HTERT RPE-1 (cell line): Measurements from ENCODE around the gene DOLPP1.
"Not testable (repeated sequence)": the region's sequence is repeated elsewhere in the genome, so short reads cannot be mapped to it uniquely, and the experiment has no call there.

Source experiments
- in situ Hi-C: fragments of 300-500 bp; cut with MboI; formaldehyde crosslinking; loops from 4 replicates; pipeline ENCODE4 v1.14.3; 2020; ENCODE audit warnings: low sequenced_read_pairs

DOLPP1 gene

GRCh38 chr9:129080601-129081387 lies at the start of gene DOLPP1:
TSS of gene DOLPP1 (plus strand) at chr9:129081111. CDS start at chr9:129081132, 21 bp downstream.
- in situ Hi-C loops: no loop called here

DNA sequence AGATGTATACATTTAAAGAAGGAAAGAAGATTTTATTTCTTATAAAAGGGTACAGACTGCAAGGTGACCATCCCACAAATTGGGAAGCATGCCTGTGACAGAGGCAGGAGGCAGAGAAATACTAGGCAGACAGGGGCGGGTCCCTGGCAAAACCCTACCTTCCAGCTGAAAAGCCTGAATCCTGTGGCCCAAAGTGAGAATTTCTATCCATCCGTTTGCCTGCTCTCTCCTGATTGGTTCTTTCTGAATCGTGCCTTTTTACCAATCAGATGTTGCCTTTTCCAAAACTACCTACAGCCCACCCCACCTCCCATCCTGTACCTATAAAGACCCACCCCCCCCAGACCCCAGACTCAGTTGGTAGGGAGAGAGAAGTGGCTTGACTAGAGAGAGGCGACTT lies 49.4 kb upstream of the DOLPP1 start:
- in situ Hi-C loops: no loop called here

DNA sequence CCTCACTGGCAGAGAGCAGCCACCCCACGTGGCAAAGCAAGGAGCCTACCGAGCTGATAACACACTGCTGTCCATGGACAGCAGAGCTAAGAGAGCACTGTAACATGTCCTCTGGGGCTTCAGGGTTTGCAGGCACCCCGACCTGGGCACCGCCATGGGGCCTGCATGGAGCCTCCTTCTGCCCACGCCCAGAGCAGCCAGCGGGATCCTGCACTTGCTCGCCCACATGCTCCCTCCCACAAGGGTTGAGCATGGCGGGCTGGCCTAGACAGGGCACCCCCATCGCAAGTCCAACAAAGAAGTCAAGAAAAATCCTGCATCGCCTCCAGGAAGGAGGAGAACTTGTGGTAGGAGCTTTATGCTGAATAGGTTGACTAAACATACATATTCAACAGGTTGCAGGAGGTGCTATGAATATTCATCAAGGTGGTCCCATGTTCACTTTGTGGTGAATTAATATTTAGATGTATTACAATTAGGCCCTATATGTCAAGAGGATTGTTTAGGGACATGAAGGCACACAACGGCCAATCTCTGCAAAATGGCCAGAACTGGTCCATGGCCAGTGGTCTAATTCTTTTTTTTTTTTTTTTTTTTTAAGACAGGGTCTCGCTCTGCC lies 48.3 kb upstream of the DOLPP1 start:
- in situ Hi-C loops: no loop called here

GRCh38 chr9:129033216-129033615 lies 47.7 kb upstream of the DOLPP1 start:
- in situ Hi-C loops: no loop called here

- in situ Hi-C loops: not testable (repeated sequence)
Observed at GRCh38 chr9:129035838-129036237, 45.1 kb upstream of the DOLPP1 start.

DNA sequence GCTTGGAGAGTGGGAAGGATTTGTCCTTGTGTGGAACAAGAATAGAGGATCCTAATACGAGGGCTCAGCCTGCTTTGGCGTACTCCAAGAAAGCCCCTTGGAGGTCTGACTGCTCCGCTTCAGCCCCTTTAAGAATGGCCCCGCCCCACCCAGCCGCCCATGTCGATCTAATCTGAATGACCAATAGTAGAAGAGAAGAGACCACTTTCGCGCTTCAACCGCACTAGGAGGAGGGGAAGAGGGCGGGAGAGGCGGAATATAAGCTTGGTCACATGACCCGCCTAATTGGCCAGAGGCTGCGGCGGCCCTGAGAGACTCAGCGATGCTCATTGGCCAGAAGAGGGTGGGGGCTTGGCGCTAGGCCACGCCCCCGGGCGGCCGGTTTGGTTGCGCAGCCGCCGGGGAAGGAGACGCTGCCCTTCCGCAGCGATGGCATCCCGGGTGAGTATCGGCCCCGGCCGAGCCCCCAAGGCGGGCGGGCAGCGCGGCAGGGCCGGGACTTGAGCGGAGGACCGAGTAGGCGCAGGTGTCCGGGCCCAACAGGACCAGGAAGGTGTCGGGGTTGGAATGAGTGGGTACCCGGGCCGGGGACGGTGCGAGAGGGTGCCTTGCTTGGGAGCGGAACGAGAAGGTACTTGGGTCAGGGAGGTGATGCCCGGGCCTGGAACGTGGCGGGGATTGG lies 44.5 kb upstream of the DOLPP1 start, which contains the start of gene MIGA2:
Gene MIGA2 (plus strand): TSS at position 386 of the 682 bp plus-strand sequence. CDS start 3,969 bp downstream, outside the sequence.
- in situ Hi-C loops: no loop called here

- in situ Hi-C loops: no loop called here
Observed at GRCh38 chr9:129036923-129037766, 43.8 kb upstream of the DOLPP1 start.

DNA sequence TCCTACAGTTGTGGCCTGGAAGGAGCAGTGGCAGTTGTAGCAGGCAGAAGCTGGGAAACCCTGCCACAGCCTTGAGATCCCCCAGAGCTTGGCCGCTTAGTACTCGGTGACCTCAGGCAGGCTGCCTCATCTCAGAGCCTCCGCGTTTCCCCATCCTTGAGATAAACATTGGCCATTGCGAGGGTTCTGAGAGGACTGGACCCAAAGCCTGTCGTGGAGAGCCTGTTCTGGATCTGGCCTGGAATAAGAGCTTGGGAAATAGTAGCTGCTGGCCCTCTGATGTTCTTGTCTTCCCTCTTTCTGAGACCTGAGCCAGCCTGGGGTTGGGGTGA lies 43.2 kb upstream of the DOLPP1 start:
- in situ Hi-C loops: no loop called here

DNA sequence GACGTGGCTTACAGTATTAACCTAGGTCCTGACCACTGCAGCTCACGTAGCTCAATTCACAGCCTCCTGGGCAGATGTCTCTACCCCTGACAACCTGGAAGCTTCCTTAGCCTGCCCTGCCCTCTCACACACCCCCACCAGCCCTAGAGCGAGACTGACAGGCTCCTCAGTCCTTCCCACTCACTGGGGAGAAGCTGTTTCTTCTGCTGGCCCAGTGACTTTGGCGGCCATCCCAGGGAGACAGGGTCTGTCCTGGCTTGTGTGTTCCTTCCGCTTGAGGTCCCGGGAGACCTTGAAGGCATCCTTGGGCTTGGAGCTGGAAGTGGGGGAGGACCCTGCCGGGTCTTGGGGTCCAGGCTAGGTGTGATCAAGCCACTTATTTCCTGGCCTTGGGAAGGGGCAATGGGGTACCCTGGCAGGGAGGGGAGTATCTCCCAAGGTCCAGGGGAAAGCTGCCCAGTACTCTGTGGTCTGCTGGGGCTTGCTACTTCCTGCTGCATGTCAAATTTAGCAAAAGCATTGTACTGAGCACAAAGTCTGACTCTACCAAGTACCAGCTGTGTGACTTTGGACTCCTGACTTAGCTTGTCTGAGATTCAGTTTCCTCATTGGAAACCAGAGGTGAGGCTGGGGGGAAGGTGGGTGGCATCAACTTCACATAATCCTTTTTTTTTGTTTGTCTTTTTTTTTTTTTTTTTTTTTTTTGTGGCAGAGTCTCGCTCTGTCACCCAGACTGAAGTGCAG lies 42.6 kb upstream of the DOLPP1 start:
- in situ Hi-C loops: no loop called here

GRCh38 chr9:129040113-129040643 lies 40.7 kb upstream of the DOLPP1 start:
- in situ Hi-C loops: no loop called here

GRCh38 chr9:129042016-129042415 lies 38.9 kb upstream of the DOLPP1 start:
- in situ Hi-C loops: no loop called here

DNA sequence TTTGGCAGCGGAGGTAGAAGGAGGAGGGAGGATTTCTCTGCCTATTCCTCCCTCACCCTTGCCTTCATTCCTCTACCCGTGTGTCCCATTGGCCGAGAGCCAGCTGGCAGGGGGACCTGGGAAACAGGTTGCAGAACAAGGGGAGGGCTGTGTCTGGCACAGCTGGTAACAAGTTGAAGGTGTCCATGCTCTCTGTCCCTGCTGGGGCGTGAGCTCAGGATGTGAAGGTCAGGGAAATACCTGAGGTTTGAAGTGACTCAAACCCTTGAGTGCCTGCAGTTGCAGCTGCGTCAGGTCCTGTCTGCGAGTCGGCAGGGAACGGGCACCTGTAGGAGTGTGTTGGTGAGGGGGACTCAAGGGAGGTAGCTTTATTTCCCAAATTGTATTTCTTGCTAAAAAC lies 28.3 kb upstream of the DOLPP1 start:
- in situ Hi-C loops: no loop called here

GRCh38 chr9:129053020-129053419 lies 27.9 kb upstream of the DOLPP1 start:
- in situ Hi-C loops: no loop called here

DNA sequence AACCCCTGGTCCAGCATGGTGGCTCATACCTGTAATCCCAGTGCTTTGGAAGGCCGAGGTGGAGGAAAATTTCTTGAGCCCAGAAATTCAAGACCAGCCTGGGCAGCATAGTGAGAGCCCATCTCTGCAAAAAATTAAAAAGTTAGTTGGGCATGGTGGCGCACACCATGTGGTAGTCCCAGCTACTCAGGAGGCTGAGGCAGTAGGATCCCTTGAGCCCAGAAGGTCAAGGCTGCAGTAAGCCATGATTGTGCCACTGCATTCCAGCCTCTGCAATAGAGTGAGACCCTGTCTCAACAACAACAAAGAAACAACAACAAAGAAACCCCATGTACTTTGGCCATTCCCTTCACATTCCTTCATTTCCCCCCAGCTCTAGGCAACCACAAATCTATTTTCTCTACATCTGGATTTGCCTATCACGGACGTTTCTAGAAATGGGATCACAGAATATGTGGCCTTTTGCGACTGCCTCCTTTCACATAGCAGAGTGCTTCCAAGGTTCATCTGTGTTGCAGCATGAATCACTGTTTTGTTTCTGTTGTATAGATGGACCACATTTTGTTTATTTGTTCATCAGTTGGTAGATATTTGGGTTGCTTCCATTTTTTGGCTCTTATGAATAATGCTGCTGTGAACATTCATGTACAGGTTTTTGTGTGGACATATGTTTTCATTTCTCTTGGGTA lies 26.6 kb upstream of the DOLPP1 start:
- in situ Hi-C loops: no loop called here

- in situ Hi-C loops: no loop called here
Observed at GRCh38 chr9:129058965-129059795, 21.7 kb upstream of the DOLPP1 start.

- in situ Hi-C loops: no loop called here
Observed at GRCh38 chr9:129059796-129060785, 20.8 kb upstream of the DOLPP1 start.

- in situ Hi-C loops: no loop called here
Observed at GRCh38 chr9:129060991-129061390, 19.9 kb upstream of the DOLPP1 start.
